CD4-positive, alpha-beta T cell treated with Interleukin-12 subunit alpha and Interleukin-12 subunit beta, for 1 hour (primary cell): ENCODE data around the gene AEN.

Source experiments
- DNase-seq: peaks from one replicate; pipeline ENCODE4 v3.0.0-alpha.2; 2020

AEN gene

GRCh38 chr15:88651136-88651732 is 30.1 kb downstream of the AEN start:
- no peak for DNase-seq

- no peak for DNase-seq
Observed at GRCh38 chr15:88651971-88652370, 30.8 kb downstream of the AEN start.

- no peak for DNase-seq
Observed at GRCh38 chr15:88652456-88653199, 31.5 kb downstream of the AEN start.

- no peak for DNase-seq
Observed at GRCh38 chr15:88653200-88654064, 32.3 kb downstream of the AEN start.

- no peak for DNase-seq
Observed at GRCh38 chr15:88654430-88655102, 33.4 kb downstream of the AEN start.

GRCh38 chr15:88655103-88655553 is 34.0 kb downstream of the AEN start:
- no peak for DNase-seq

- no peak for DNase-seq
Observed at GRCh38 chr15:88655800-88656488, 34.8 kb downstream of the AEN start.

GRCh38 chr15:88656760-88657221 is 35.7 kb downstream of the AEN start:
- no peak for DNase-seq

GRCh38 chr15:88657326-88658069 is 36.4 kb downstream of the AEN start:
- DNase-seq = no peak

- no peak for DNase-seq
Observed at GRCh38 chr15:88658070-88658965, 37.2 kb downstream of the AEN start.

GRCh38 chr15:88658972-88659931 is 38.1 kb downstream of the AEN start:
- DNase-seq = no peak

- no peak for DNase-seq
Observed at GRCh38 chr15:88661041-88661700, 40.0 kb downstream of the AEN start.

- DNase-seq = no peak
Observed at GRCh38 chr15:88661761-88662556, 40.8 kb downstream of the AEN start.

- DNase-seq = no peak
Observed at GRCh38 chr15:88663141-88663621, 42.0 kb downstream of the AEN start.

- peak; percentile 73 for DNase-seq
Observed at GRCh38 chr15:88664151-88664778, 43.1 kb downstream of the AEN start.

GRCh38 chr15:88674661-88675060 is 53.5 kb downstream of the AEN start:
- DNase-seq = no peak

- DNase-seq = no peak
Observed at GRCh38 chr15:88678755-88679154, 57.6 kb downstream of the AEN start.
